Panc1 (cell line): ENCODE results near the gene AQP1. TPM values are rescaled to one million over a fixed set of nuclear protein-coding genes. Genes with fewer than 3 reads are reported as not detected.

Experiments used
- ATAC-seq: fragments of 200-7000 bp; cut with Tn5 transposase; 2 replicates; pipeline ENCODE4 v1.9.1; 2020; ENCODE audit warnings: mild to moderate bottlenecking, moderate library complexity
- BruUV-seq: library from RNA; stranded (reverse); fragments of 400-500 nt; replicated peaks from 2 replicates; lab custom pipeline; 2021; lab: Mats Ljungman, UMichigan
- CTCF ChIA-PET: fragments of 300-600 bp; sonication (Branson Sonifier 250); formaldehyde crosslinking; loops from one replicate; lab custom pipeline; 2022; ENCODE audit warnings: antibody characterized with exemption; lab: Charles Lee
- POLR2A ChIA-PET: fragments of 300-600 bp; sonication (Branson Sonifier 250); formaldehyde crosslinking; loops from one replicate; lab custom pipeline; 2022; ENCODE audit warnings: antibody characterized with exemption; lab: Charles Lee
- DNase-seq: peaks from one replicate; pipeline ENCODE4 v3.0.0-alpha.2; 2010; ENCODE audit warnings: low read depth, low spot score
- H3K27ac ChIP-seq: 2 replicates; pipeline ENCODE4 v1.5.1; 2011; ENCODE audit warnings: mild to moderate bottlenecking, low read length, inconsistent platforms
- H3K27me3 ChIP-seq: fragments of 200-500 bp; sonication (Bioruptor generic); 2 replicates; pipeline ENCODE4 v1.6.0; 2014; ENCODE audit warnings: low read length, inconsistent platforms; ENCODE audit not compliant: control insufficient read depth, insufficient read depth
- H3K36me3 ChIP-seq: fragments of 200-500 bp; sonication (Bioruptor generic); 2 replicates; pipeline ENCODE4 v1.5.1; 2014; ENCODE audit warnings: inconsistent platforms, mild to moderate bottlenecking, low read length, moderate library complexity; ENCODE audit not compliant: control insufficient read depth, insufficient read depth
- H3K4me1 ChIP-seq: 2 replicates; pipeline ENCODE4 v1.5.1; 2011; ENCODE audit warnings: inconsistent platforms, mild to moderate bottlenecking, low read length, moderate library complexity; ENCODE audit not compliant: control insufficient read depth, insufficient read depth
- H3K4me3 ChIP-seq, 2 experiments: 2 replicates each; pipeline ENCODE4 v1.5.1; 2011 to 2012; ENCODE audit warnings: low read depth in 2 of 2, low read length in 2 of 2, mild to moderate bottlenecking in 2 of 2, inconsistent platforms in 1 of 2, moderate library complexity in 1 of 2
- H3K9me3 ChIP-seq: fragments of 200-500 bp; sonication (Bioruptor generic); 2 replicates; pipeline ENCODE4 v1.5.1; 2014; ENCODE audit warnings: low read depth, mild to moderate bottlenecking, inconsistent platforms, low read length, moderate library complexity; ENCODE audit not compliant: control insufficient read depth, insufficient read depth
- POLR2AphosphoS5 ChIP-seq: IDR thresholded peaks from 2 replicates; pipeline ENCODE4 v1.6.1; 2012; ENCODE audit warnings: mild to moderate bottlenecking, low read depth, low read length, moderate library complexity
- SIN3A ChIP-seq: IDR thresholded peaks from 2 replicates; pipeline ENCODE4 v1.6.1; 2012; ENCODE audit warnings: low read depth, mild to moderate bottlenecking, low read length, moderate library complexity, borderline replicate concordance; ENCODE audit not compliant: insufficient read depth
- TCF7L2 ChIP-seq: IDR thresholded peaks from 2 replicates; pipeline ENCODE4 v1.6.1; 2011; ENCODE audit warnings: mild to moderate bottlenecking, low read depth, low read length, inconsistent platforms
- in situ Hi-C: cut with HindIII; loops from 2 replicates; pipeline ENCODE4 v1.10.0; 2016; ENCODE audit warnings: low sequenced_read_pairs, low pct_unique_long_range_greater_than_20kb
- intact Hi-C: fragments of 100-400 bp; cut with micrococcal nuclease; formaldehyde crosslinking; loops from one replicate; pipeline ENCODE4 v1.10.0; 2022; ENCODE audit not compliant: unreplicated experiment
- total RNA-seq: library from RNA; stranded (reverse); gene quantifications from one replicate; pipeline ENCODE4 v1.2.1, GENCODE V29; 2021; ENCODE audit not compliant: unreplicated experiment
- TF ChIP-seq, protein P1 (sequence below): fragments of 450-650 bp; IDR thresholded peaks from 2 replicates; pipeline ENCODE4 v1.5.1; 2017; ENCODE audit warnings: mild to moderate bottlenecking
- TF ChIP-seq, protein P2 (sequence below), 2 experiments: IDR thresholded peaks; 2 replicates each; pipeline ENCODE4 v1.6.1; 2011 to 2012; ENCODE audit warnings: low read depth in 2 of 2, control low read depth in 1 of 2, low read length in 1 of 2, mild to moderate bottlenecking in 1 of 2, moderate library complexity in 1 of 2; ENCODE audit not compliant: insufficient read depth in 1 of 2

AQP1 gene
- total RNA-seq, 1 experiment from 2014 or later, result 0.57 TPM

DNA sequence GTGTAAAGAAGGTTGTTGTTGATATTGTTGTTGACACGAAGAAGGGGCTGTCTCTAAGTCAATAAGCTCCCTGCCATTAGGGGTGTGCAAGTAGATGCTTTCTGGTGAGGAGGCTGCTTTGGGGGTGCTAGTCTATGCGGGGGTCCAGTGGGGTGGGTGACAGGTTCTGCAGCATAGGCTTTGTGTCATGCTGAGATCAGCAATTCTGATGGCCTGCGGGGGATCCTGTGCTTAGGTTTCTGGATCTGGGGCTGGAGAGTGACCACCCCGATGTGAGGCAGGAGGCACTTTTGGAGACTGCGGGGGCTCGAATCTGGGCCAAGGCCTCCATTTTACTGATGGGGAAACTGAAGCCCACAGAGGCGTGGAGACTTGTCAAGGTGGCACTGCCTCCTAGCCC is 5.1 kb downstream of the AQP1 start:
- in situ Hi-C loops (no loop called here), intact Hi-C loops (no loop called here)
- CTCF ChIA-PET, result interaction anchor here (0.6 kb wide), 1 partner anchor 121 kb away, joined by 4 read pairs; no protein-coding TSS in a partner anchor
- no peaks in the 10 kb centered on the region for H3K36me3 ChIP-seq
- POLR2A ChIA-PET, result no interaction called here
- DNase-seq, result no peak
- TF ChIP-seq POLR2AphosphoS5 (no peak), SIN3A (no peak), TCF7L2 (no peak)
- TF ChIP-seq, protein P1, sequence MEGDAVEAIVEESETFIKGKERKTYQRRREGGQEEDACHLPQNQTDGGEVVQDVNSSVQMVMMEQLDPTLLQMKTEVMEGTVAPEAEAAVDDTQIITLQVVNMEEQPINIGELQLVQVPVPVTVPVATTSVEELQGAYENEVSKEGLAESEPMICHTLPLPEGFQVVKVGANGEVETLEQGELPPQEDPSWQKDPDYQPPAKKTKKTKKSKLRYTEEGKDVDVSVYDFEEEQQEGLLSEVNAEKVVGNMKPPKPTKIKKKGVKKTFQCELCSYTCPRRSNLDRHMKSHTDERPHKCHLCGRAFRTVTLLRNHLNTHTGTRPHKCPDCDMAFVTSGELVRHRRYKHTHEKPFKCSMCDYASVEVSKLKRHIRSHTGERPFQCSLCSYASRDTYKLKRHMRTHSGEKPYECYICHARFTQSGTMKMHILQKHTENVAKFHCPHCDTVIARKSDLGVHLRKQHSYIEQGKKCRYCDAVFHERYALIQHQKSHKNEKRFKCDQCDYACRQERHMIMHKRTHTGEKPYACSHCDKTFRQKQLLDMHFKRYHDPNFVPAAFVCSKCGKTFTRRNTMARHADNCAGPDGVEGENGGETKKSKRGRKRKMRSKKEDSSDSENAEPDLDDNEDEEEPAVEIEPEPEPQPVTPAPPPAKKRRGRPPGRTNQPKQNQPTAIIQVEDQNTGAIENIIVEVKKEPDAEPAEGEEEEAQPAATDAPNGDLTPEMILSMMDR, result no peak
- TF ChIP-seq, protein P2, sequence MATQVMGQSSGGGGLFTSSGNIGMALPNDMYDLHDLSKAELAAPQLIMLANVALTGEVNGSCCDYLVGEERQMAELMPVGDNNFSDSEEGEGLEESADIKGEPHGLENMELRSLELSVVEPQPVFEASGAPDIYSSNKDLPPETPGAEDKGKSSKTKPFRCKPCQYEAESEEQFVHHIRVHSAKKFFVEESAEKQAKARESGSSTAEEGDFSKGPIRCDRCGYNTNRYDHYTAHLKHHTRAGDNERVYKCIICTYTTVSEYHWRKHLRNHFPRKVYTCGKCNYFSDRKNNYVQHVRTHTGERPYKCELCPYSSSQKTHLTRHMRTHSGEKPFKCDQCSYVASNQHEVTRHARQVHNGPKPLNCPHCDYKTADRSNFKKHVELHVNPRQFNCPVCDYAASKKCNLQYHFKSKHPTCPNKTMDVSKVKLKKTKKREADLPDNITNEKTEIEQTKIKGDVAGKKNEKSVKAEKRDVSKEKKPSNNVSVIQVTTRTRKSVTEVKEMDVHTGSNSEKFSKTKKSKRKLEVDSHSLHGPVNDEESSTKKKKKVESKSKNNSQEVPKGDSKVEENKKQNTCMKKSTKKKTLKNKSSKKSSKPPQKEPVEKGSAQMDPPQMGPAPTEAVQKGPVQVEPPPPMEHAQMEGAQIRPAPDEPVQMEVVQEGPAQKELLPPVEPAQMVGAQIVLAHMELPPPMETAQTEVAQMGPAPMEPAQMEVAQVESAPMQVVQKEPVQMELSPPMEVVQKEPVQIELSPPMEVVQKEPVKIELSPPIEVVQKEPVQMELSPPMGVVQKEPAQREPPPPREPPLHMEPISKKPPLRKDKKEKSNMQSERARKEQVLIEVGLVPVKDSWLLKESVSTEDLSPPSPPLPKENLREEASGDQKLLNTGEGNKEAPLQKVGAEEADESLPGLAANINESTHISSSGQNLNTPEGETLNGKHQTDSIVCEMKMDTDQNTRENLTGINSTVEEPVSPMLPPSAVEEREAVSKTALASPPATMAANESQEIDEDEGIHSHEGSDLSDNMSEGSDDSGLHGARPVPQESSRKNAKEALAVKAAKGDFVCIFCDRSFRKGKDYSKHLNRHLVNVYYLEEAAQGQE (IDR thresholded peaks at IDR 0.05; ENCODE audit: insufficient read depth in 1 of 2, low read depth in 2 of 2, low read length in 1 of 2), result no peak
- no peak for ATAC-seq
- no peaks in the 10 kb centered on the region for H3K9me3 ChIP-seq
- no peaks in the 10 kb centered on the region for H3K27me3 ChIP-seq
- no peak overlapping the region for H3K4me3 ChIP-seq
- H3K27ac ChIP-seq, result no peak overlapping the region
- BruUV-seq, result no TSS peak
- no peaks in the 10 kb centered on the region for H3K4me1 ChIP-seq

DNA sequence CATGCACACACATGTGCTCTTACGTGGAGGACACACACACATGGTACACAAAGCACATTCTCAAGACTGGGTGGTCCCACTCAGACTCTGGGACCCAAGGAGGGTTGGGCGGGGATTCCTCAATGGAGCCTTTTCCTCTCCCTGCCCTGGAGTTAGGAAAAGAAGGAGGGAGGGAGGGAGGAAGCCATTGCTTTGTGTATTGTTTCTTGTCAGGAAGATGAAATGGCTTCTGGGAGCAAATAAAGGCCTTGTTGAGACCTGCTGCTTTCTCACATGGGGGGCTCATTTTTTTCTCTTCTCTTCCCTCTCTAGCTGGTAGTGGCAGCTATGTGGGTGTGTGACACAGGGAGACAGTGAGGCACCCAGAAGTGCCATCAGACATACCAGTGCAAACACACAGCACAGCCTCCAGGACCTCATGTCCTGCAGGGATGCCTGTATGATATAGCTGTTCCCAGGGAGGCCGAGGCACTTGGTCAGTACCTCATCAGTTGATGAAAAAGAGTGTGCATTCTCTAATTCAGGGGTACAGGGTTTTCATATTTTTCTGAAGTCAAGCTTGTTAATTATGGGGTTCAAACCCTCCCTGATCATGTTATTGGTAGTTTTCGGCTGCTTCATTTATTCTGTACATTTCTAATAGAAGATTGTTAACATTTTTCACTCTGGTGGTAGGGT is 5.7 kb downstream of the AQP1 start:
- Histone ChIP-seq H3K4me3 (no peak overlapping the region), H3K4me1 (no peaks in the 10 kb centered on the region), H3K27me3 (no peaks in the 10 kb centered on the region), H3K9me3 (no peaks in the 10 kb centered on the region), H3K27ac (no peak overlapping the region), H3K36me3 (no peaks in the 10 kb centered on the region)
- POLR2A ChIA-PET, result no interaction called here
- BruUV-seq, result no TSS peak
- CTCF ChIA-PET, result interaction anchor here (0.6 kb wide), 1 partner anchor 122 kb away, joined by 4 read pairs; no protein-coding TSS in a partner anchor
- in situ Hi-C loops (no loop called here), intact Hi-C loops (no loop called here)
- no peak for DNase-seq
- TF ChIP-seq, protein P1, result no peak
- TF ChIP-seq TCF7L2 (no peak), SIN3A (no peak), POLR2AphosphoS5 (no peak)
- TF ChIP-seq, protein P2 (IDR thresholded peaks at IDR 0.05; ENCODE audit: insufficient read depth in 1 of 2, low read depth in 2 of 2, low read length in 1 of 2), result no peak
- ATAC-seq, result no peak
